ENCODE measurements around the gene MOCS1. TPM values are rescaled to one million over a fixed set of nuclear protein-coding genes. Genes with fewer than 3 reads are reported as not detected.

The MOCS1 gene
- total RNA-seq, 1 donor from 2014 or later, result 11.3 TPM

- no peaks in the 10 kb centered on the region for H3K9me3 ChIP-seq (ENCODE audit: low read depth)
- H4K20me1 ChIP-seq (ENCODE audit: low read depth), result no peaks in the 10 kb centered on the region
- no peak for DNase-seq (ENCODE audit: low spot score)
- no peak overlapping the region for H3K27ac ChIP-seq
- H3K4me3 Mint-ChIP-seq, result no peak overlapping the region
- no peaks in the 10 kb centered on the region for H3K27me3 ChIP-seq
- H3K27ac Mint-ChIP-seq, result no peak overlapping the region
- H3K36me3 ChIP-seq, result no peaks in the 10 kb centered on the region
- no peaks in the 10 kb centered on the region for H3K4me1 ChIP-seq
- no peaks in the 10 kb centered on the region for H3K4me1 Mint-ChIP-seq
- no peak overlapping the region for H3K4me2 ChIP-seq
- no peaks in the 10 kb centered on the region for H3K9me3 Mint-ChIP-seq
- no peak overlapping the region for H3K4me3 ChIP-seq
- H3K79me2 ChIP-seq (ENCODE audit: low read depth), result no peaks in the 10 kb centered on the region
- H2AFZ ChIP-seq (replicated peaks), result no peak overlapping the region
- no peak overlapping the region for H3K9ac ChIP-seq
- H3K27me3 Mint-ChIP-seq (ENCODE audit: insufficient read depth, low read depth), result no peaks in the 10 kb centered on the region
- H3K36me3 Mint-ChIP-seq, result peaks cover 5% of the 10 kb centered on the region
- TF ChIP-seq EZH2phosphoT487 (IDR thresholded peaks at IDR 0.05) (no peak), EZH2 (IDR thresholded peaks at IDR 0.05) (no peak), CTCF (IDR thresholded peaks at IDR 0.05) (no peak)
- no peaks in the 10 kb centered on the region for H3F3A ChIP-seq (ENCODE audit: low read depth)
These were observed 31.3 kb downstream of the MOCS1 start for GRCh38 chr6:39902786-39903465.

GRCh38 chr6:39902136-39902535 lies 32.1 kb downstream of the MOCS1 start:
- Mint-ChIP-seq H3K27me3 (ENCODE audit: insufficient read depth, low read depth) (no peaks in the 10 kb centered on the region), H3K4me3 (no peak overlapping the region), H3K27ac (no peak overlapping the region), H3K4me1 (peaks cover 3% of the 10 kb centered on the region), H3K9me3 (no peaks in the 10 kb centered on the region), H3K36me3 (peaks cover 5% of the 10 kb centered on the region)
- Histone ChIP-seq H3F3A (ENCODE audit: low read depth) (no peaks in the 10 kb centered on the region), H3K27ac (no peak overlapping the region), H3K36me3 (no peaks in the 10 kb centered on the region), H3K9ac (no peak overlapping the region), H2AFZ (replicated peaks) (no peak overlapping the region), H3K9me3 (ENCODE audit: low read depth) (no peaks in the 10 kb centered on the region), H3K27me3 (no peaks in the 10 kb centered on the region), H3K4me3 (no peak overlapping the region), H3K4me1 (no peaks in the 10 kb centered on the region), H3K79me2 (ENCODE audit: low read depth) (no peaks in the 10 kb centered on the region), H3K4me2 (no peak overlapping the region), H4K20me1 (ENCODE audit: low read depth) (no peaks in the 10 kb centered on the region)
- DNase-seq (ENCODE audit: low spot score), result no peak
- no peak for TF ChIP-seq EZH2phosphoT487 (IDR thresholded peaks at IDR 0.05)

- Histone ChIP-seq H2AFZ (replicated peaks) (no peak overlapping the region), H3K9me3 (ENCODE audit: low read depth) (no peaks in the 10 kb centered on the region), H3K79me2 (ENCODE audit: low read depth) (no peaks in the 10 kb centered on the region), H3K4me1 (no peaks in the 10 kb centered on the region), H3K9ac (no peak overlapping the region), H3K27ac (no peak overlapping the region), H3K4me2 (no peak overlapping the region), H4K20me1 (ENCODE audit: low read depth) (no peaks in the 10 kb centered on the region), H3K36me3 (no peaks in the 10 kb centered on the region), H3K4me3 (no peak overlapping the region), H3K27me3 (no peaks in the 10 kb centered on the region), H3F3A (ENCODE audit: low read depth) (no peaks in the 10 kb centered on the region)
- H3K4me1 Mint-ChIP-seq, result peaks cover 3% of the 10 kb centered on the region
- TF ChIP-seq EZH2phosphoT487 (IDR thresholded peaks at IDR 0.05) (no peak), EZH2 (IDR thresholded peaks at IDR 0.05) (no peak), CTCF (IDR thresholded peaks at IDR 0.05) (no peak)
- H3K27me3 Mint-ChIP-seq (ENCODE audit: insufficient read depth, low read depth), result no peaks in the 10 kb centered on the region
- H3K36me3 Mint-ChIP-seq, result peaks cover 5% of the 10 kb centered on the region
- no peak for DNase-seq (ENCODE audit: low spot score)
- H3K4me3 Mint-ChIP-seq, result no peak overlapping the region
- H3K9me3 Mint-ChIP-seq, result no peaks in the 10 kb centered on the region
- no peak overlapping the region for H3K27ac Mint-ChIP-seq
These were observed 32.6 kb downstream of the MOCS1 start for GRCh38 chr6:39901670-39902069.

GRCh38 chr6:39901116-39901655 lies 33.1 kb downstream of the MOCS1 start:
- TF ChIP-seq EZH2phosphoT487 (IDR thresholded peaks at IDR 0.05) (no peak), CTCF (IDR thresholded peaks at IDR 0.05) (no peak), EZH2 (IDR thresholded peaks at IDR 0.05) (no peak)
- Mint-ChIP-seq H3K9me3 (no peaks in the 10 kb centered on the region), H3K27me3 (ENCODE audit: insufficient read depth, low read depth) (no peaks in the 10 kb centered on the region), H3K27ac (peak overlapping the region; percentile 17), H3K4me1 (peaks cover 3% of the 10 kb centered on the region), H3K36me3 (peaks cover 5% of the 10 kb centered on the region), H3K4me3 (no peak overlapping the region)
- Histone ChIP-seq H3K36me3 (no peaks in the 10 kb centered on the region), H3K9ac (no peak overlapping the region), H3F3A (ENCODE audit: low read depth) (no peaks in the 10 kb centered on the region), H3K4me1 (no peaks in the 10 kb centered on the region), H3K79me2 (ENCODE audit: low read depth) (no peaks in the 10 kb centered on the region), H3K27ac (no peak overlapping the region), H3K9me3 (ENCODE audit: low read depth) (no peaks in the 10 kb centered on the region), H3K4me3 (no peak overlapping the region), H4K20me1 (ENCODE audit: low read depth) (no peaks in the 10 kb centered on the region), H3K4me2 (no peak overlapping the region), H2AFZ (replicated peaks) (no peak overlapping the region), H3K27me3 (no peaks in the 10 kb centered on the region)
- DNase-seq (ENCODE audit: low spot score), result no peak
